GM13976 (cell line): ENCODE data around the gene ZNF546.

Experiments
- DNase-seq: peaks from one replicate; pipeline ENCODE4 v3.0.0; 2012; ENCODE audit warnings: low spot score
- CTCF ChIP-seq: IDR thresholded peaks from 2 replicates; pipeline ENCODE4 v1.5.1; 2012; ENCODE audit warnings: borderline replicate concordance, mild to moderate bottlenecking; ENCODE audit not compliant: insufficient read depth; ENCODE audit errors: extremely low read depth, missing control alignments, control extremely low read depth
- in situ Hi-C: fragments of 300-500 bp; cut with MboI; formaldehyde crosslinking; loops from one replicate; pipeline ENCODE4 v1.12.0; 2022; ENCODE audit warnings: low sequenced_read_pairs, mixed read lengths, inconsistent platforms; ENCODE audit not compliant: unreplicated experiment

The ZNF546 gene

GRCh38 chr19:40070058-40070457, 73.2 kb downstream of the ZNF546 start:
- DNase-seq: no peak
- in situ Hi-C loops: no loop called here
- no peak for TF ChIP-seq CTCF
